AG10803 (cell line): ENCODE data around the gene ZNF777.
A peak's percentile ranks its signal among the peaks of the same experiment; 100 is the strongest.

Source experiments
- DNase-seq: peaks from one replicate; pipeline ENCODE4 v3.0.0; 2010; ENCODE audit warnings: low read depth
- H3K4me3 ChIP-seq: 2 replicates; pipeline ENCODE4 v1.5.1; 2011; ENCODE audit warnings: mild to moderate bottlenecking, low read length, control low read depth
- CTCF ChIP-seq: conservative IDR thresholded peaks from 2 replicates; pipeline ENCODE4 v1.5.1; 2011; ENCODE audit warnings: mild to moderate bottlenecking, low read length, control low read depth, inconsistent platforms

Gene ZNF777

GRCh38 chr7:149460493-149461277 is at the start of gene ZNF777:
Gene ZNF777, minus strand, starts transcription at chr7:149461062. Its CDS starts 5,040 bp downstream, at chr7:149456022.
- TF ChIP-seq CTCF = peak; percentile 51
- peak within 1 kb of the TSS; percentile 72 for H3K4me3 ChIP-seq
- peak; percentile 88 for DNase-seq

- no peak for TF ChIP-seq CTCF
- no peak for DNase-seq
- H3K4me3 ChIP-seq = no peak overlapping the region
Observed at GRCh38 chr7:149510248-149510647, 49.4 kb upstream of the ZNF777 start.

GRCh38 chr7:149509774-149510173 is 48.9 kb upstream of the ZNF777 start:
- no peak overlapping the region for H3K4me3 ChIP-seq
- no peak for DNase-seq
- no peak for TF ChIP-seq CTCF

- no peak for DNase-seq
- no peak for TF ChIP-seq CTCF
- no peak overlapping the region for H3K4me3 ChIP-seq
Observed at GRCh38 chr7:149505551-149505950, 44.7 kb upstream of the ZNF777 start.

- no peak overlapping the region for H3K4me3 ChIP-seq
- DNase-seq = no peak
- no peak for TF ChIP-seq CTCF
Observed at GRCh38 chr7:149501651-149502050, 40.8 kb upstream of the ZNF777 start.

GRCh38 chr7:149500910-149501309 is 40.0 kb upstream of the ZNF777 start:
- no peak overlapping the region for H3K4me3 ChIP-seq
- no peak for TF ChIP-seq CTCF
- no peak for DNase-seq

GRCh38 chr7:149500201-149500600 is 39.3 kb upstream of the ZNF777 start:
- TF ChIP-seq CTCF = no peak
- DNase-seq = no peak
- no peak overlapping the region for H3K4me3 ChIP-seq
